Endothelial cell of umbilical vein (primary cell): Measurements from ENCODE around the gene CENATAC. TPM values are rescaled to one million over a fixed set of nuclear protein-coding genes. Genes with fewer than 3 reads are reported as not detected.
"Not testable (repeated sequence)": the region's sequence is repeated elsewhere in the genome, so short reads cannot be mapped to it uniquely, and the experiment has no call there.

Source experiments
- BruUV-seq: library from RNA; stranded (reverse); fragments of 400-500 nt; replicated peaks from 2 replicates; lab custom pipeline; 2021; lab: Mats Ljungman, UMichigan
- CTCF ChIA-PET: fragments of 300-600, 350-600 bp; sonication (Branson Sonifier 250); formaldehyde crosslinking; loops from one replicate; lab custom pipeline; 2021; ENCODE audit warnings: antibody characterized with exemption, inconsistent platforms; lab: Charles Lee
- POLR2A ChIA-PET: fragments of 300-600, 350-600 bp; sonication (Branson Sonifier 250); formaldehyde crosslinking; loops from one replicate; lab custom pipeline; 2021; ENCODE audit warnings: antibody characterized with exemption, inconsistent platforms; lab: Charles Lee
- DNase-seq: peaks from one replicate; pipeline ENCODE4 v3.0.0-alpha.2; 2011; ENCODE audit warnings: low read depth, low spot score
- FAIRE-seq: peaks from 2 replicates; lab custom pipeline; 2011; peaks lifted over from hg19 to GRCh38; lab: Jason Lieb, UNC
- H2AFZ ChIP-seq: 2 replicates; pipeline ENCODE4 v1.6.0; 2012; ENCODE audit warnings: low read depth, low read length, control low read depth, inconsistent platforms
- H3K27ac ChIP-seq: 2 replicates; pipeline ENCODE4 v1.5.1; 2011; ENCODE audit warnings: low read depth, mild to moderate bottlenecking, control low read depth, low read length, moderate library complexity; ENCODE audit not compliant: insufficient read depth
- H3K27me3 ChIP-seq, 2 experiments: 2 replicates each; pipeline versions ENCODE4 v1.6.0 to v1.6.1; 2011; ENCODE audit warnings: low read length in 2 of 2, mixed read lengths in 1 of 2; ENCODE audit not compliant: control insufficient read depth in 2 of 2, insufficient read depth in 2 of 2
- H3K36me3 ChIP-seq, 2 experiments: 2 replicates in 1 of 2; 3 replicates in 1 of 2; pipeline ENCODE4 v1.5.1; 2011; ENCODE audit warnings: low read length in 2 of 2, mild to moderate bottlenecking in 1 of 2, moderate library complexity in 1 of 2; ENCODE audit not compliant: control insufficient read depth in 2 of 2, insufficient read depth in 2 of 2; ENCODE audit errors: extremely low read depth in 1 of 2
- H3K4me1 ChIP-seq: 3 replicates; pipeline ENCODE4 v1.5.1; 2011; ENCODE audit warnings: mild to moderate bottlenecking, low read length; ENCODE audit not compliant: control insufficient read depth, insufficient read depth; ENCODE audit errors: extremely low read depth
- H3K4me2 ChIP-seq: 2 replicates; pipeline ENCODE4 v1.6.1; 2011; ENCODE audit warnings: low read length, control low read depth, mixed read lengths; ENCODE audit not compliant: insufficient read depth
- H3K4me3 ChIP-seq, 3 experiments: fragments of 200-600 bp in 1 of 3; sonication (generic), shearing (Covaris generic) in 1 of 3; replicated peaks in 1 of 3; 2 replicates each; pipeline ENCODE4 v1.5.1; 2011 to 2016; ENCODE audit warnings: control low read depth in 3 of 3, low read length in 3 of 3, mild to moderate bottlenecking in 2 of 3, inconsistent platforms in 1 of 3, low read depth in 1 of 3, moderate library complexity in 1 of 3; ENCODE audit not compliant: insufficient read depth in 1 of 3
- H3K79me2 ChIP-seq: 2 replicates; pipeline ENCODE4 v1.6.0; 2012; ENCODE audit warnings: low read length, inconsistent platforms; ENCODE audit not compliant: control insufficient read depth, insufficient read depth
- H3K9ac ChIP-seq: replicated peaks from 2 replicates; pipeline ENCODE3; 2011; ENCODE audit warnings: low read length, control low read depth; ENCODE audit not compliant: insufficient read depth; ENCODE audit errors: extremely low read depth
- H3K9me1 ChIP-seq: replicated peaks from 3 replicates; pipeline ENCODE4 v1.6.0; 2011; ENCODE audit warnings: mild to moderate bottlenecking, low read length; ENCODE audit not compliant: control insufficient read depth, insufficient read depth; ENCODE audit errors: extremely low read depth
- H3K9me3 ChIP-seq: replicated peaks from 2 replicates; pipeline ENCODE4 v1.5.1; 2012; ENCODE audit warnings: low read length, inconsistent platforms; ENCODE audit not compliant: control insufficient read depth, insufficient read depth
- H4K20me1 ChIP-seq: replicated peaks from 2 replicates; pipeline ENCODE3; 2011; ENCODE audit warnings: mild to moderate bottlenecking, low read length; ENCODE audit not compliant: control insufficient read depth, insufficient read depth; ENCODE audit errors: extremely low read depth
- EZH2 ChIP-seq: IDR thresholded peaks from 2 replicates; pipeline ENCODE4 v1.6.1; 2012; ENCODE audit warnings: borderline replicate concordance, low read depth, mild to moderate bottlenecking, moderate library complexity, low read length, inconsistent platforms; ENCODE audit not compliant: severe bottlenecking
- FOS ChIP-seq: IDR thresholded peaks from 2 replicates; pipeline ENCODE4 v1.6.1; 2011; ENCODE audit warnings: mild to moderate bottlenecking, low read length, moderate library complexity, borderline replicate concordance; ENCODE audit not compliant: insufficient read depth
- GATA2 ChIP-seq: IDR thresholded peaks from 2 replicates; pipeline ENCODE4 v1.7.0; 2011; ENCODE audit warnings: low read depth, mild to moderate bottlenecking, moderate library complexity, mixed read lengths, low read length; ENCODE audit not compliant: insufficient read length, insufficient read depth
- JUN ChIP-seq: IDR thresholded peaks from 2 replicates; pipeline ENCODE4 v1.6.1; 2011; ENCODE audit warnings: borderline replicate concordance, low read depth; ENCODE audit not compliant: insufficient read length, insufficient read depth
- MYC ChIP-seq: IDR thresholded peaks from one replicate; pipeline ENCODE4 v1.6.1; 2011; ENCODE audit warnings: mild to moderate bottlenecking, low read depth, low read length
- POLR2A ChIP-seq: IDR thresholded peaks from 2 replicates; pipeline ENCODE4 v1.6.1; 2012; ENCODE audit warnings: low read depth, mild to moderate bottlenecking, control low read depth, low read length
- POLR2AphosphoS5 ChIP-seq: IDR thresholded peaks from 2 replicates; pipeline ENCODE4 v1.6.1; 2012; ENCODE audit warnings: low read depth, mild to moderate bottlenecking, control low read depth, low read length, moderate library complexity; ENCODE audit not compliant: insufficient read depth
- dilution Hi-C: fragments of 300-500 bp; cut with MboI; formaldehyde crosslinking; loops from one replicate; pipeline ENCODE4 v1.15.0; 2019; ENCODE audit warnings: low sequenced_read_pairs; ENCODE audit not compliant: extremely low pct_ligation_motif_present
- intact Hi-C: fragments of 100-400 bp; cut with micrococcal nuclease; formaldehyde crosslinking; loops from one replicate; pipeline ENCODE4 v1.10.0; 2022
- polyA plus RNA-seq, 4 experiments: library from polyadenylated mRNA; depleted of rRNA in 3 of 4; stranded (reverse) in 3 of 4; unstranded in 1 of 4; fragments of >200 nt; gene quantifications; 2 replicates each; pipeline versions ENCODE4 v1.2.1 to v1.2.3, GENCODE V29; 2011 to 2012; ENCODE audit warnings: missing spikeins in 1 of 4
- total RNA-seq: library from RNA; stranded (reverse); gene quantifications from 2 replicates; pipeline ENCODE4 v1.2.3, GENCODE V29; 2021
- TF ChIP-seq, protein P1 (sequence below): IDR thresholded peaks from 2 replicates; pipeline ENCODE4 v1.6.1; 2011; ENCODE audit not compliant: insufficient read depth, insufficient read length

Gene CENATAC
- total and polyA plus RNA-seq, 2 donors (not counting 3 experiments of a cell fraction or from before 2014, with no cell fraction given), result 14.2 to 41.8 TPM

DNA sequence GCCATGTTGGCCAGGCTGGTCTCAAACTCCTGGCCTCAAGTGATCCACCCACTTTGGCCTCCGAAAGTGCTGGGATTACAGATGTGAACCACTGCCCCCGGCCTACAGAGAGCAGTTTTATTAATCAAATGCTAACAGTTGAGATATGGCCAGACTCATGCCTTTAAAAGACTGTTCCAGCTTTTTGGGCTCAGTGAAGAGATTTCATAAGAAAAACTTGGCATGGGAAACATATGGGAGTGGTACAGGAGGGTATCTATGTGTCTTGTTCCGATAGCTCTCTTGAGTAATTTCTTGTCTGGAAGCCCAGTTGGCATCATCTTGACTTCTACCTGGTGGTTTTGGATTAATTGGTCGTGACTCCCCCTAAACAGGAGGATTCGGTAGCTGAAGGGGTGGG is 40.9 kb downstream of the CENATAC start:
- H3K9me1 ChIP-seq, result no peaks in the 10 kb centered on the region
- FAIRE-seq (no peak), DNase-seq (no peak)
- H3K4me1 ChIP-seq, result no peaks in the 10 kb centered on the region
- intact Hi-C loops, result no loop called here
- H3K9ac ChIP-seq, result no peak overlapping the region
- H3K27ac ChIP-seq, result no peak overlapping the region
- H3K36me3 ChIP-seq, result no peaks in the 10 kb centered on the region
- TF ChIP-seq, protein P1, sequence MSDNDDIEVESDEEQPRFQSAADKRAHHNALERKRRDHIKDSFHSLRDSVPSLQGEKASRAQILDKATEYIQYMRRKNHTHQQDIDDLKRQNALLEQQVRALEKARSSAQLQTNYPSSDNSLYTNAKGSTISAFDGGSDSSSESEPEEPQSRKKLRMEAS, result no peak
- TF ChIP-seq POLR2A (no peak), GATA2 (no peak), FOS (no peak), EZH2 (no peak), JUN (no peak), MYC (no peak), POLR2AphosphoS5 (no peak)
- H4K20me1 ChIP-seq, result no peaks in the 10 kb centered on the region
- ChIA-PET POLR2A (no interaction called here), CTCF (no interaction called here)
- H2AFZ ChIP-seq, result no peak overlapping the region
- BruUV-seq, result no TSS peak
- dilution Hi-C loops, result no loop called here
- H3K4me3 ChIP-seq, result no peak overlapping the region
- H3K4me2 ChIP-seq, result no peak overlapping the region
- H3K27me3 ChIP-seq, result peaks cover 0 to 1% of the 10 kb centered on the region in 2 experiments
- no peaks in the 10 kb centered on the region for H3K79me2 ChIP-seq
- H3K9me3 ChIP-seq, result no peaks in the 10 kb centered on the region

DNA sequence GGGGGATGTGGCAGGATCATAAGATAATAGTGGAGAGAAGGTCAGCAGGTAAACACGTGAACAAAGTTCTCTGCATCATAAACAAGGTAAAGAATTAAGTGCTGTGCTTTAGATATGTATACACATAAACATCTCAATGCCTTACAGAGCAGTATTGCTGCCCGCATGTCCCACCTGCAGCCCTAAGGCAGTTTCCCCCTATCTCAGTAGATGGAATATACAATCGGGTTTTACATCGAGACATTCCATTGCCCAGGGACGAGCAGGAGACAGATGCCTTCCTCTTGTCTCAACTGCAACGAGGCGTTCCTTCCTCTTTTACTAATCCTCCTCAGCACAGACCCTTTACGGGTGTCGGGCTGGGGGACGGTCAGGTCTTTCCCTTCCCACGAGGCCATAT is 41.5 kb downstream of the CENATAC start:
- FAIRE-seq, H3K27me3 ChIP-seq, H3K9ac ChIP-seq, H2AFZ ChIP-seq, H3K9me3 ChIP-seq, intact Hi-C loops, H3K27ac ChIP-seq, DNase-seq, H3K4me2 ChIP-seq, H4K20me1 ChIP-seq, H3K79me2 ChIP-seq, H3K36me3 ChIP-seq, POLR2A ChIA-PET, CTCF ChIA-PET, H3K9me1 ChIP-seq, dilution Hi-C loops, BruUV-seq, H3K4me1 ChIP-seq, H3K4me3 ChIP-seq: not testable (repeated sequence)
